HK-2 (cell line): ENCODE data around the gene PRAMEF26.
"Not testable (repeated sequence)": the region's sequence is repeated elsewhere in the genome, so short reads cannot be mapped to it uniquely, and the experiment has no call there.

Source experiments
- DNase-seq: peaks from one replicate; pipeline ENCODE4 v3.0.0-alpha.2; 2018; ENCODE audit not compliant: unreplicated experiment

PRAMEF26 gene

GRCh38 chr1:13155909-13156308, at the start of gene PRAMEF26:
PRAMEF26 (minus strand) TSS chr1:13156009; CDS start chr1:13153095, 2,914 bp downstream.
- DNase-seq, result not testable (repeated sequence)

- not testable (repeated sequence) for DNase-seq
Observed at GRCh38 chr1:13201309-13201708, 45.5 kb upstream of the PRAMEF26 start, which contains the start of gene PRAMEF13. PRAMEF13 (minus strand) TSS chr1:13201409; CDS start chr1:13199589, 1,820 bp downstream.

GRCh38 chr1:13171548-13171947, 15.7 kb upstream of the PRAMEF26 start, which contains the start of gene PRAMEF9:
PRAMEF9 (plus strand) TSS chr1:13171848; CDS start chr1:13175281, 3,433 bp downstream.
- not testable (repeated sequence) for DNase-seq

GRCh38 chr1:13165531-13165930, 9.7 kb upstream of the PRAMEF26 start, which contains the start of gene HNRNPCL4:
HNRNPCL4 (minus strand) TSS chr1:13165631; CDS start chr1:13165467, 164 bp downstream.
- not testable (repeated sequence) for DNase-seq

- not testable (repeated sequence) for DNase-seq
Observed at GRCh38 chr1:13116754-13117153, 39.1 kb downstream of the PRAMEF26 start, which contains the start of gene HNRNPCL2. HNRNPCL2 (minus strand) TSS chr1:13116854; CDS start chr1:13116400, 454 bp downstream.
